Tibial artery (tissue), 4 donors: ENCODE data around the gene TMEM8B.
"Not testable (repeated sequence)": the region's sequence is repeated elsewhere in the genome, so short reads cannot be mapped to it uniquely, and the experiment has no call there.

Experiments
- DNase-seq, 2 donors: peaks; one replicate each; pipeline ENCODE4 v3.0.0-alpha.2; 2019
- H3K27ac ChIP-seq, 2 donors: fragments of 200-600 bp; sonication (generic) in 1 of 2; 1 replicate in 1 of 2; 2 replicates in 1 of 2; pipeline ENCODE4 v1.5.1; 2018 to 2019; ENCODE audit warnings: mild to moderate bottlenecking in 1 of 2
- H3K27me3 ChIP-seq, 2 donors: fragments of 200-600 bp; sonication (generic) in 1 of 2; one replicate each; pipeline versions ENCODE4 v1.5.1 to v1.6.0; 2016 to 2019
- H3K36me3 ChIP-seq, 3 donors: fragments of 200-600 bp; sonication (generic) in 2 of 3; one replicate each; pipeline ENCODE4 v1.5.1; 2016 to 2019; ENCODE audit warnings: mild to moderate bottlenecking in 2 of 3
- H3K4me1 ChIP-seq, 4 donors: fragments of 200-600 bp; sonication (generic) in 2 of 4; 1 replicate in 3 of 4; 2 replicates in 1 of 4; pipeline ENCODE4 v1.5.1; 2016 to 2019
- H3K4me3 ChIP-seq, 2 donors: fragments of 200-600 bp; sonication (generic) in 1 of 2; 1 replicate in 1 of 2; 2 replicates in 1 of 2; pipeline ENCODE4 v1.5.1; 2018 to 2019; ENCODE audit warnings: mild to moderate bottlenecking in 2 of 2
- H3K9me3 ChIP-seq, 3 donors: fragments of 200-600 bp; sonication (generic) in 1 of 3; one replicate each; pipeline ENCODE4 v1.5.1; 2016 to 2019
- intact Hi-C: fragments of 100-400 bp; cut with DNase I; formaldehyde crosslinking; loops from one replicate; pipeline ENCODE4 v1.15.0; 2023; ENCODE audit warnings: low total_unique reads
- TF ChIP-seq, protein P1 (sequence below), 2 experiments: fragments of 200-600 bp in 1 of 2; fragments of 450-650 bp in 1 of 2; IDR thresholded peaks; one replicate each; pipeline ENCODE4 v1.5.1; 2017 to 2019; ENCODE audit warnings: antibody characterized with exemption in 2 of 2, mild to moderate bottlenecking in 1 of 2, moderate library complexity in 1 of 2

The TMEM8B gene

DNA sequence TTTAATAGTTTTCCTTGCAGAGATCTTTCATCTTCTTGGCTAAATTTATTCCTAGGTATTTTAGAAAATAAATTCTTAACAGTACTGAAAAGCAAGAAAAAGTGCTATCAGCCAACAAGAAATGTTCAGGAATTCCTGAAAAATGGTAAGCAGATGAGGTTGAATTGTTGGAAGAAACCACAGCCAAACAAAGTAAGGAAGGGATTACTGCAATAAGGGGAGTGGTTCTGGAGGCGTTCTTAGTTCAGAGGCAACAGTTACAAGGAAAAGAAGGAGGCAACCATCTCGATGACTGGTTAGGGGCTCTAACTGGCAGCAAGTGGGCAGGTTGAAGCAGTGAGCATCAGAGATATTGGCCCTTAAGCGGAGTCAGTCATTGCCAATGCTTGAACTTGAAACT lies 54.0 kb downstream of the TMEM8B start:
- TF ChIP-seq, protein P1, sequence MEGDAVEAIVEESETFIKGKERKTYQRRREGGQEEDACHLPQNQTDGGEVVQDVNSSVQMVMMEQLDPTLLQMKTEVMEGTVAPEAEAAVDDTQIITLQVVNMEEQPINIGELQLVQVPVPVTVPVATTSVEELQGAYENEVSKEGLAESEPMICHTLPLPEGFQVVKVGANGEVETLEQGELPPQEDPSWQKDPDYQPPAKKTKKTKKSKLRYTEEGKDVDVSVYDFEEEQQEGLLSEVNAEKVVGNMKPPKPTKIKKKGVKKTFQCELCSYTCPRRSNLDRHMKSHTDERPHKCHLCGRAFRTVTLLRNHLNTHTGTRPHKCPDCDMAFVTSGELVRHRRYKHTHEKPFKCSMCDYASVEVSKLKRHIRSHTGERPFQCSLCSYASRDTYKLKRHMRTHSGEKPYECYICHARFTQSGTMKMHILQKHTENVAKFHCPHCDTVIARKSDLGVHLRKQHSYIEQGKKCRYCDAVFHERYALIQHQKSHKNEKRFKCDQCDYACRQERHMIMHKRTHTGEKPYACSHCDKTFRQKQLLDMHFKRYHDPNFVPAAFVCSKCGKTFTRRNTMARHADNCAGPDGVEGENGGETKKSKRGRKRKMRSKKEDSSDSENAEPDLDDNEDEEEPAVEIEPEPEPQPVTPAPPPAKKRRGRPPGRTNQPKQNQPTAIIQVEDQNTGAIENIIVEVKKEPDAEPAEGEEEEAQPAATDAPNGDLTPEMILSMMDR (IDR thresholded peaks at IDR 0.05) = no peak
- no peaks in the 10 kb centered on the region for H3K27me3 ChIP-seq
- no peak for DNase-seq
- H3K27ac ChIP-seq = no peak overlapping the region
- H3K4me1 ChIP-seq = no peaks in the 10 kb centered on the region
- H3K4me3 ChIP-seq = no peak overlapping the region
- H3K9me3 ChIP-seq = no peaks in the 10 kb centered on the region
- intact Hi-C loops = loop anchor here (2.0 to 5.0 kb wide), 2 partner anchors 56 to 91 kb away; partner anchors contain the start of gene NPR2
- H3K36me3 ChIP-seq = no peaks in the 10 kb centered on the region

DNA sequence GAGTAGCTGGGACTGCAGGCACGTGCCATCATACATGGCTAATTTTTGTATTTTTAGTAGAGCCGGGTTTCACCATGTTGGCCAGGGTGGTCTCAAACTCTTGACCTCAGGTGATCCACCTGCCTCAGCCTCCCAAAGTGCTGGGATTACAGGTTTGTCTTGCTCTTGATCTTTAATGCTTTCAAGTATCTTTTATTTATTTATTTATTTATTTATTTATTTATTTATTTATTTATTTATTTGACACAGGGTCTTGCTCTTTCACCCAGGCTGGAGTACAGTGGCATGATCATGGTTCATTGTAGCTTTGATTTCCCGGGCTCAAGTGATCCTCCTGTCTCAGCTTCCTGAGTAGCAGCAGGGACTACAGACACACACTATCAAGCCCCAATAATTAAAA lies 55.9 kb downstream of the TMEM8B start:
- not testable (repeated sequence) for DNase-seq, H3K27ac ChIP-seq, H3K27me3 ChIP-seq, H3K4me3 ChIP-seq, H3K36me3 ChIP-seq, H3K4me1 ChIP-seq, H3K9me3 ChIP-seq
- intact Hi-C loops = loop anchor here (5.0 kb wide), 1 partner anchor 93 kb away; the partner anchor contains the start of gene NPR2

DNA sequence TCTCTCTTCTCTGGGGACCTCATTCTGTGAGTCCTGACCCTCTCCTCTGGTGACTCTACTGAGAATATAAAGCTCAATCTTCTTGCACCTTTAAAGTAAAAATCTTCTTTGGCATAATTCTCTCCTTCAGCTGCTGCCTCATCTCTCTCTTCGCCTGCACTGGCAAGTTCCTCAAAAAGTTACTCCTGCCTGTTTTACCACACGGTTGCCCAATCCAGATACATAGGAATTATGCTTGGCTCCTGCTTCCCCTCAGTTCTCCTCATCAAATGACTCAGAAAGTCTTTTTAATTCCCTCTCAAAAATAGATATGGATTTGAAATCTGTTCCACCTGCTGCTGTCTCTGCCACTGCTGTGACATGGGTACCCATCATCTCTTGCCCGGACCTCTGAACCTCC lies 62.6 kb downstream of the TMEM8B start:
- Histone ChIP-seq H3K36me3 (no peaks in the 10 kb centered on the region), H3K27me3 (no peaks in the 10 kb centered on the region), H3K4me1 (no peaks in the 10 kb centered on the region), H3K4me3 (no peak overlapping the region), H3K27ac (no peak overlapping the region), H3K9me3 (no peaks in the 10 kb centered on the region)
- DNase-seq = no peak
- intact Hi-C loops = loop anchor here (10.0 kb wide), 1 partner anchor 123 kb away; no protein-coding TSS in a partner anchor
- TF ChIP-seq, protein P1 (IDR thresholded peaks at IDR 0.05) = no peak

DNA sequence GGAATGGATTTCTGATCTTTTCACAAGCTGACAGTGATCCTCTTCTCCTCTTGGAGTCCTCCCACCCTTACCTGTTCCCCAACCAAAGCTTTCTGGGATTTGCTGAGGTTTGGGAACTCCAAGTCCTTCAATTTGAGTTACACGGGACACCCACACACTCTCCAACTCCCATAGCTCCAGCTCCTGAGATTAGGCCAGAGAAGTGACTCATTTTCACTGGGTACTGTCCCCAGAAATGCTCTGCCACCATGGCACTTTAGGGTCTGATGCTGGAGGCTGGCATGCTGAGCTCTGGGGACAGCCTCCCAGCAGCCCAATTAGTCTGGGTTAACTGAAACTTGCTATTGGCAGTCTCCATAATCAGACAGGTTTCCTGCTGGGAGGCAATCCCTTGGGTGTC lies 63.0 kb downstream of the TMEM8B start:
- intact Hi-C loops = loop anchor here (10.0 kb wide), 1 partner anchor 123 kb away; no protein-coding TSS in a partner anchor
- Histone ChIP-seq H3K4me3 (no peak overlapping the region), H3K36me3 (no peaks in the 10 kb centered on the region), H3K27ac (no peak overlapping the region), H3K27me3 (no peaks in the 10 kb centered on the region), H3K4me1 (no peaks in the 10 kb centered on the region), H3K9me3 (no peaks in the 10 kb centered on the region)
- no peak for DNase-seq
- TF ChIP-seq, protein P1 (IDR thresholded peaks at IDR 0.05) = no peak

DNA sequence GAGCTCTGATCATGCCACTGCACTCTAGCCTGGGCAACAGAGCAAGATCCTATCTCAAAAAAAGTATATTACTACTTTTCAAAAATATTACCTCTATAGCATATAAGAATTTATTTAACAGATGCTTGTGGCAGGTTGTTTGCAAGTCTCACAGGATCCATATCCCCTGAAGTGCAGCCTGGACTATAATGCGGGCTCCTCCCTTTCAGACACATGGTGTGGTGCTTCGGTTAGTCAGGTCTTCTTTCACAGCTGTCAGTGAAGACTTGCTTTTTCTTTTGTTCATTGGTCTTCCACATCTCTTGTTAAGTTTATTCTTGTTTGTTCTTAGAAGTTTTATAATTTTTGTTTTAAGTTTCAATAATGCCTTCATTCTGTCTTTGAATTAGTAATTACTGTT lies 67.5 kb downstream of the TMEM8B start:
- intact Hi-C loops = loop anchor here (10.0 kb wide), 1 partner anchor 118 kb away; no protein-coding TSS in a partner anchor
- Histone ChIP-seq H3K27me3 (no peaks in the 10 kb centered on the region), H3K36me3 (no peaks in the 10 kb centered on the region), H3K9me3 (no peaks in the 10 kb centered on the region), H3K4me3 (no peak overlapping the region), H3K27ac (no peak overlapping the region), H3K4me1 (no peaks in the 10 kb centered on the region)
- TF ChIP-seq, protein P1 (IDR thresholded peaks at IDR 0.05) = no peak
- no peak for DNase-seq

DNA sequence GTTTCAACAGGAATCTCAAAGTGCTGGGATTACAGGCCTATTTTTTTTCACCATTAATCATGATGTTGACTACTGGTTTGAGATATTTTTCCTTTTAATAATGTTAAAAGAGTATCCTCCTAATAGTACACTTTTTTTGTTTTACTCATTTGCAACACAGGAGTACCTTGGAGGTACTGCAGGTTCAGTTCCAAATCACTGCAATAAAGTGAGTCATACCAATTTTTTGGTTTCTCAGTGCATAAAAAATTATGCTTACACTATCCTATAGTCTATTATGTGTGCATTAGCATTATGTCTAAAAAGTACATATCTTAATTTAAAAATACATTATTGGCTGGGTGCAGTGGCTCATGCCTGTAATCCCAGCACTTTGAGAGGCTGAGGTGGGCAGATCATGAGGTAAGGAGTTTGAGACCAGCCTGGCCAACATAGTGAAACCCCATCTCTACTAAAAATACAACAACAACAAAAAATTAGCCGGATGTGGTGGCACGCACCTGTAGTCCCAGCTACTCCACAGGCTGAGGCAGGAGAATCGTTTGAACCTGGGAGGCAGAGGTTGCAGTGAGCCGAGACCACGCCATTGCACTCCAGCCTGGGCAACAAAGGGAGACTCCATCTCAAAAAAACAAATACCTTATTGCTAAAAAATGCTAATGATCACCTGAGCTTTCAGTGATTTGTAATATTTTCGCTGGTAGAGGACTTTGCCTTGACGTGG lies 68.5 kb downstream of the TMEM8B start:
- intact Hi-C loops = loop anchor here (10.0 kb wide), 1 partner anchor 117 kb away; no protein-coding TSS in a partner anchor
- H3K27ac ChIP-seq = not testable (repeated sequence)

More for the DNA sequence above, 68.5 kb downstream of the TMEM8B start:
- not testable (repeated sequence) for H3K27me3 ChIP-seq, H3K4me3 ChIP-seq, DNase-seq, H3K4me1 ChIP-seq, H3K36me3 ChIP-seq, H3K9me3 ChIP-seq
